Stimulated activated CD4-positive, alpha-beta T cell treated with anti-CD3 and anti-CD28 coated beads, TNF-alpha, amount 100 ng/mL, for 1 hour (primary cell): Measurements from ENCODE around the gene PERCC1.

Source experiments
- DNase-seq, 3 donors: peaks; one replicate each; pipeline ENCODE4 v3.0.0-alpha.2; 2020; ENCODE audit warnings: low read depth in 3 of 3, low spot score in 1 of 3

The PERCC1 gene

GRCh38 chr16:1430759-1431496, at the start of gene PERCC1:
PERCC1 (plus strand) TSS chr16:1431078; CDS start chr16:1432594, 1,516 bp downstream.
- no peak for DNase-seq

- DNase-seq, result no peak
Measured at GRCh38 chr16:1381612-1382406, 49.1 kb upstream of the PERCC1 start.

GRCh38 chr16:1383556-1383955, 47.3 kb upstream of the PERCC1 start:
- DNase-seq, result no peak

GRCh38 chr16:1385232-1385631, 45.6 kb upstream of the PERCC1 start:
- DNase-seq, result no peak

GRCh38 chr16:1387331-1387730, 43.5 kb upstream of the PERCC1 start:
- DNase-seq, result no peak

GRCh38 chr16:1389762-1390161, 41.1 kb upstream of the PERCC1 start:
- DNase-seq, result no peak

GRCh38 chr16:1390239-1390779, 40.6 kb upstream of the PERCC1 start:
- DNase-seq, result no peak

- no peak for DNase-seq
Measured at GRCh38 chr16:1392826-1393225, 38.1 kb upstream of the PERCC1 start.

GRCh38 chr16:1393613-1394176, 37.2 kb upstream of the PERCC1 start:
- no peak for DNase-seq

- no peak for DNase-seq
Measured at GRCh38 chr16:1394367-1394951, 36.4 kb upstream of the PERCC1 start.

GRCh38 chr16:1395444-1396031, 35.3 kb upstream of the PERCC1 start:
- no peak for DNase-seq

- no peak for DNase-seq
Measured at GRCh38 chr16:1397779-1398178, 33.1 kb upstream of the PERCC1 start.

GRCh38 chr16:1398351-1398750, 32.5 kb upstream of the PERCC1 start:
- DNase-seq, result no peak

GRCh38 chr16:1398826-1399581, 31.9 kb upstream of the PERCC1 start:
- no peak for DNase-seq

GRCh38 chr16:1401061-1401757, 29.7 kb upstream of the PERCC1 start:
- no peak for DNase-seq

GRCh38 chr16:1401758-1402154, 29.1 kb upstream of the PERCC1 start:
- no peak for DNase-seq

- DNase-seq, result no peak
Measured at GRCh38 chr16:1403036-1403435, 27.8 kb upstream of the PERCC1 start.

GRCh38 chr16:1403733-1404132, 27.1 kb upstream of the PERCC1 start:
- no peak for DNase-seq

- no peak for DNase-seq
Measured at GRCh38 chr16:1407753-1408152, 23.1 kb upstream of the PERCC1 start.
